Activated gamma-delta T cell (primary cell): ENCODE data around the gene MTTP.

Experiments
- DNase-seq: peaks from one replicate; lab custom pipeline; 2025; lab: John Stamatoyannopoulos, UW

The MTTP gene

GRCh38 chr4:99642725-99643489, 68.3 kb downstream of the MTTP start:
- no peak for DNase-seq

GRCh38 chr4:99644453-99644852, 69.8 kb downstream of the MTTP start:
- DNase-seq = no peak

DNA sequence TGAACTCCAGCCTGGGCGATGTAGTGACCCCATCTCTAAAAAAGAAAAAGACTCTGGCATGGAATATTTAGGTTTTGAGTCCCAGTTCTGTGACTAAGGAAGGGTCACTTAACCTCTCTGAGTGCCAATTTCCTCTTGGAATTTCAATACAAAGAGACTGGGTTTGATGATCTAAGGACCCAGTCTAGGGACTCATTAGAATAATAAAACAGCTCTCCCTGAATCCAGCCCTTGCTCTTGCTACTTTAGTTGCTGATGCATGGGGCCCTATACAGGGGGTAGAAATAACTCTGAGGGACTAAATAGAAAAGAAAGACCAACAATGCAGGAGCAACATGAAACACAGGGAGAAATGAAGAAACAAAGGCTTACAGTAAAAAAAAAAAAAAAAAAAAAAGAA, 70.4 kb downstream of the MTTP start:
- no peak for DNase-seq

DNA sequence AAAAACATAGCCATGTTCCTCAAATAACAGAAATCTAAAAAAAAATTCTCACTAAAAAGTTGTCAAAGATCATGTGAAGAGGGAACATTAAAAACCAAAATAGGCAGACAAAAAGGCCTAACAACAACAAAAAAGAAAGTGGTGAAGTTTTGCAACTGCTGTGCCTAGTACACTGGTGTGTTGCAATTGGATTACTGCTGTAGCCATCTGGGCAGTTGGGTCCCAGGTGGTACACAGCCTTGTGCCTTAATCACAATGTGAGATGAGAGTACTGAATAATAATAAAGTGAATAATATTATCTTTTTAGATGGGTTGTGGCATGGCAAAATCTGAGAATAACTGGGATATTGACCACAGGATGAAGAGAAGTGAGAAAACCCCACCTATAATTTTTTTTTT, 71.0 kb downstream of the MTTP start:
- no peak for DNase-seq

GRCh38 chr4:99647071-99647470, 72.4 kb downstream of the MTTP start:
- no peak for DNase-seq

GRCh38 chr4:99648321-99648720, 73.7 kb downstream of the MTTP start:
- no peak for DNase-seq

- DNase-seq = no peak
Measured at GRCh38 chr4:99649208-99649607, 74.6 kb downstream of the MTTP start.

DNA sequence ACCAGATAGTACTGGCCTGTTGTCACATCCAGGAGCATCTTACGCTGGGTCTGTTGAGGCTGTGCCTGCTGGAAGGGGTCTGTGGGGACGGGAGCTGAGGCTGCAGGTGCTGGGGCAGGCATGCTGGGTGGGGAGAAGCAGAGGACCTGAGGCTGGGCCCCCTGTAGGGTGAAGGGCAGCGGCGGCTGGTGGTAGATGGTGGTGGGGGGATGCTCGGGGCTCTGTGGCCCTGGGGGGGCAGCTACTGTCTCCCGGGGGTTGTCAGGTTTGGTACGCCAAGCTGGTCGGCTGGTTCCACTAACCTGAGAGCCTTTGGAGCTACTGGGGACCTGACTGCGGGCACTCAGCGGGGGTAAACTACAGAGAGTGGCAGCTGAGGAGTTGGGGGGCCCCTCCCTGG, 75.2 kb downstream of the MTTP start:
- DNase-seq = no peak

GRCh38 chr4:99651016-99651769, 76.6 kb downstream of the MTTP start:
- DNase-seq = no peak

- DNase-seq = peak; percentile 9
Measured at GRCh38 chr4:99651811-99652485, 77.3 kb downstream of the MTTP start.

- DNase-seq = peak; percentile 6
Measured at GRCh38 chr4:99652596-99653436, 78.2 kb downstream of the MTTP start.

DNA sequence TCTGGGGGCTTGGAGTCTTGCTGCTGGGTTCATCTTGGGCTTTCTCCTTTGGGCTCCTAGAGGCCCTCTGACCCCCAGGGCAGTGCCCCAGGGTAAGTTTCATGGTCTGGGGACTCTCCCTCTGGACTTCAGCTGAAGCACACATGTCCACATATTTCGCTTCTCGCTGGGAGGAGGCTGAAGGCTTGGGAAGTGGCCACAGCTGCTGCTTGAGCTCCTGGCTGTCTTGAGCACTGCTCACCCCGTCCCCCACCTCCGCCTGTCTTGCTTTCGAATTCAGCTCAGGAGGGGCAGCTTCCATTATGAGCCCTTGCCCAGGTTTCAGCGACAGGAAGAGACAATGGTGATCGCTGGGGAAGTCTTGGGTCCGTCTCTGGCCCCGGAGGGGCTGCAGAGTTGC, 79.3 kb downstream of the MTTP start:
- DNase-seq = no peak

DNA sequence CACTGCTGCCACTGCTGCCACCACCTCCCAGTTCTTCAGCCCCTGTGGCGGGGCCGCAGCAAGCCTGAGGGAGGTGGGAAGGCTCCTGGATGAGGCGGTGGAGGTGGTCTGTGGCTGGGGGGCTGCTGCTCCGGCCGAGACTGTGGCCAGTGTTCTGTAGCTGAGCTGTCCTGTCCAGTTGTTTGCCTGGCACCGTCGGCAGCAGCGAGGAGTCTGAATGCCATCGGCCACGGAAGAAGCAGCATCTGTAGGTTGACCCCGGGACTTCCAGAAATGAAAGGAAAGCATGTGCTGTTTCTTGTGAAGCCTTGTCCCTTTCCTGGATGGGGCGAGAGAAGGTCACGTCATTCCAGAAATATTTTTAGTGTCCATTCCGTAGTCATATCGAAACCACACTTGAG, 79.7 kb downstream of the MTTP start:
- no peak for DNase-seq

DNA sequence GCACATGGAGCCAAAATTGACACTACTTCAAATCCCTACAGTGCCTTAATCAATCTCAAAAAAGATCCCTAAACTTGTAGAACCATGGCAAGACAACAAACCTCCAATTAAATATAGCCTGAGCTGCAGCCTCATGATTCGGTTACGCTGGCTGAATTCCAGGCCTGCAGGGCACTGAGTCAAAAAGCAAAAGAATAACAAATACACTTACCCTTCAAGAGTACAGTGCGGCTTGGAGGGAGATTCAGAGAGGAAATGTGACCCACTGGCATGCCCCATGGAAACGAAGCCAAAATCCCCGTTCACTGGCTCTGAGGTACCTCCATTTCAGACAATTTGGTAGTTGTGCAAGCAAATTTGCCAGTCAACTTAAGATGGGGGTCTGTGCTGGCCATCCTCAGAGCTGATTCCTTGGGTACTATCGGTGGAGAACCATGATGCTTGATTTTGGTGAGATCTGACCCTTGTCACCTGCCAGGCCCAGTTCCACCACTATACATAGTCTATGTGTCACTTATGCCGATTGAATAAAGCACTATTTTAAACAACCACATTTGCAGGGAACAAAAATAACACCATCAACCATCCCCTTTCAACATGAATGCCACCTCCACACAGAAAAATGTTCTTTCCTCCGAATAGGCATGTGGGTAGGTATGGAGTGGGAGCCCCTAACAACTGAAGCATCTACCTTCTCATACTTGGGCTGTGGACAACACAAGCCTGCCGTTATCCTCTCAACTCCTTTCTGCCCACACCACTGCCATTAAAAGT, 80.9 kb downstream of the MTTP start:
- no peak for DNase-seq

DNA sequence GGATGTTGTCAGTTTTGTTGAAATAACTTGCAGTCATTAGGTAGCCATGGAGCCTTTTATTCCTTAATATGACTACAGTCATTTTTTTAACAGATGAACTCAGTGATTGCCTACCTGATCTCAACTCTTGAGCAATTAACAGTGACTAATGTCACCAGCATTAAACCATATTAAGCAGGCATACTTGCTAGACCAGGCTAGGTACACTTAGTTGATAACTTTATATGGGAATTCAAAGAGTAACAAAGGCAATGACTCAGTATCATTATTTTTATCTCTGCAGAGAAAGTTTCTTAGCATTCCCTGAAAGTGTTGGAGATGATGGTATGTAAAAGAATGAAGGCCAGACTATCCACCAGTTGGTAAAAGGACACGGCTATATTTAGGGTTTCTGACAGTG, 83.2 kb downstream of the MTTP start, which contains the start of gene C4orf54:
Gene C4orf54, minus strand, starts transcription at position 31 of the 400 bp plus-strand sequence. CDS start 3,180 bp downstream, outside the sequence.
- DNase-seq = no peak

DNA sequence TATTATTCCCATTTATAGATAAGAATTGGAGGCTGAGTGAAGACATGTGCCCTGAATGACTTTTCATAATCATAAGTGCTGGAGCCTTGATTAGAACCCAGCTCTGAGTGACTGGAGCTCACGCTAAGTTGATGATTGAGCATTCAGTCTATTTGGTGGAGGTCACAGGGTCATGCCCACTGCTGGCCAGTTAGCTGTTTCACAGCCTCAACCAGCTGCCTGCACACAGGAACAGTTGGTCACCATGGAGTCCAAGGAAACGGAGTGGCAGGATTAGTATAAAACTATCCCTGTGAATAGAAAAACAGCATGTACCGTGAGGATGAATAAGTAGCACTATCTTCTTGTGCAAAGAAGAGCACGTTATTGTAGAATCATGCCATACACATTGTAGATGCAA, 84.0 kb downstream of the MTTP start:
- no peak for DNase-seq

GRCh38 chr4:99661907-99662306, 87.3 kb downstream of the MTTP start:
- DNase-seq = no peak

DNA sequence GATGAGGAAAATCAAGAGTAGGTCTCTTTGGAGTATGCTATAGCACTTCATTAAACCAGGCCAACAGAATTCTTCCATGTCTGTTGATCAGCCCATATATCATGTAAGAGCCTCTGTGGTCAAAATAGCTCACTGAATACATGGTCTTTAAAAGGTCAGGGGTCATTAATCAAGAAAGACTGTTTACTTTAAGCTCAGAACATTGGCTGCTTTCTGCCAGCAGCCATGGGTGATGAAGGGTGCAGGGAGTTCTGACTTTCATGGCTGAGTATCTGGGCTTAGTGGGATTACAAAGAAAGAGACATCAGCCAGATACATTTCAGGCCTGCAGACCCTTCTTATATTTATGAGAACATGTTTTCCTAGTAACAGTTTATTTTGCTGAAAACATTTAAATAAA, 90.1 kb downstream of the MTTP start:
- DNase-seq = no peak

DNA sequence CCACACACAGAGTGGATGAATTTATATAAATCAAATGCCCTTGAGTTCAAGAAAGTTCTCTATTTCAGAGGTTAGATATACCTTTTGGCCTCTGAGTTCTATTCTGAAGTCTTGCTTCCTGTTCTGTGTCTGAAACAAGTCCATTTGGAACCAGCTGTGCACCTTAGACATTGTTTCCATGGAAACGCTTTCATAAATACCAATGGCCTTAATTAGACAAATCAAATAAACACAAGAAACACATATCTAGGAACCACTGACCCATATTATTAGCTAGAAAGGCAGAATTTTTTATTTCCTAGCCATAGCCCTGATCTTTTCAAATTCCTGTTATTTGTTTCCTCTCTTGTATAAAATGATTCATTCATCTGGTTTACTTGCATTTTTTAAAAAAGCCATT, 91.4 kb downstream of the MTTP start:
- DNase-seq = no peak

- no peak for DNase-seq
Measured at GRCh38 chr4:99668472-99668871, 93.8 kb downstream of the MTTP start.

DNA sequence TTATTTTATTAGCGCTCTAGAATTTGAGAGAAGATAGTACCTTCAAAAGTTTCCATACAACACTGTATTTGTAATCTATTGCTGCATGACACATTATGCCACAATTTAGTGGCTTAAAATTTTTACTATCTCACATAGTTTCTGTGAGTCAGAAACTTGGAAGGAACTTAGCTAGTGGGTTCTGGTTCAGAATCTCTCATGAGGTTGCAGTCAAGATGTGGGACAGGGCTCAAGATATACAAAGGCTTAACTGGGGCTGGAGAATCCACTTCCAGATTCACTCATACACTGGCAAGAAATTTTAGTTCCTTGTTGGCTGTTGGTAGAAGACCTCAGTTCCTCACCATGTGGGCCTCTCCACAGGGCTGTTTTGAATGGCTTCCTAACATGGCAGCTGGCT, 94.5 kb downstream of the MTTP start:
- no peak for DNase-seq
